ENCODE results near the gene SPEM1.

- TF ChIP-seq POLR2A (IDR thresholded peaks at IDR 0.05) (no peak), CTCF (IDR thresholded peaks at IDR 0.05) (no peak)
Measured at GRCh38 chr17:7389924-7390910, 29.9 kb upstream of the SPEM1 start.

All from body of pancreas (tissue), 4 donors.